PC-3 (cell line): Measurements from ENCODE around the gene PGC.

ENCODE experiments used
- EZH2 ChIP-seq: fragments of 300-600 bp; sonication (generic); IDR thresholded peaks from one replicate; pipeline ENCODE4 v1.6.1; 2017; ENCODE audit warnings: antibody characterized with exemption, mild to moderate bottlenecking, low read length; ENCODE audit not compliant: unreplicated experiment
- EZH2phosphoT487 ChIP-seq: fragments of 300-600 bp; sonication (generic); IDR thresholded peaks from 2 replicates; pipeline ENCODE4 v1.6.1; 2018; ENCODE audit warnings: mild to moderate bottlenecking, antibody characterized with exemption, low read length, borderline replicate concordance
- TF ChIP-seq, protein P1 (sequence below): fragments of 300-600 bp; sonication (generic); conservative IDR thresholded peaks from 2 replicates; pipeline ENCODE4 v1.5.1; 2017; ENCODE audit warnings: antibody characterized with exemption, low read depth, mild to moderate bottlenecking, low read length

GRCh38 chr6:41709375-41709774 lies 37.8 kb downstream of the PGC start:
- TF ChIP-seq, protein P1, sequence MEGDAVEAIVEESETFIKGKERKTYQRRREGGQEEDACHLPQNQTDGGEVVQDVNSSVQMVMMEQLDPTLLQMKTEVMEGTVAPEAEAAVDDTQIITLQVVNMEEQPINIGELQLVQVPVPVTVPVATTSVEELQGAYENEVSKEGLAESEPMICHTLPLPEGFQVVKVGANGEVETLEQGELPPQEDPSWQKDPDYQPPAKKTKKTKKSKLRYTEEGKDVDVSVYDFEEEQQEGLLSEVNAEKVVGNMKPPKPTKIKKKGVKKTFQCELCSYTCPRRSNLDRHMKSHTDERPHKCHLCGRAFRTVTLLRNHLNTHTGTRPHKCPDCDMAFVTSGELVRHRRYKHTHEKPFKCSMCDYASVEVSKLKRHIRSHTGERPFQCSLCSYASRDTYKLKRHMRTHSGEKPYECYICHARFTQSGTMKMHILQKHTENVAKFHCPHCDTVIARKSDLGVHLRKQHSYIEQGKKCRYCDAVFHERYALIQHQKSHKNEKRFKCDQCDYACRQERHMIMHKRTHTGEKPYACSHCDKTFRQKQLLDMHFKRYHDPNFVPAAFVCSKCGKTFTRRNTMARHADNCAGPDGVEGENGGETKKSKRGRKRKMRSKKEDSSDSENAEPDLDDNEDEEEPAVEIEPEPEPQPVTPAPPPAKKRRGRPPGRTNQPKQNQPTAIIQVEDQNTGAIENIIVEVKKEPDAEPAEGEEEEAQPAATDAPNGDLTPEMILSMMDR = no peak
- TF ChIP-seq EZH2 (no peak), EZH2phosphoT487 (no peak)
